Spleen (tissue), 11 donors: ENCODE measurements around the gene EEF1G. TPM values are rescaled to one million over a fixed set of nuclear protein-coding genes. Genes with fewer than 3 reads are reported as not detected.

Source experiments
- DNase-seq: peaks from one replicate; pipeline ENCODE4 v3.0.0-alpha.2; 2020
- H3K27ac ChIP-seq, 8 donors: fragments of 200-600 bp; sonication (generic) in 7 of 8; 1 replicate in 4 of 8; 2 replicates in 4 of 8; pipeline versions ENCODE4 v1.5.0 to v1.8.0; 2016 to 2021; ENCODE audit warnings: inconsistent platforms in 4 of 8, mild to moderate bottlenecking in 4 of 8, moderate library complexity in 1 of 8
- H3K27me3 ChIP-seq, 7 donors: fragments of 200-600 bp; sonication (generic) in 6 of 7; replicated peaks in 1 of 7; 1 replicate in 4 of 7; 2 replicates in 3 of 7; pipeline versions ENCODE4 v1.5.0 to v1.8.0; 2016 to 2021; ENCODE audit warnings: inconsistent platforms in 3 of 7, mild to moderate bottlenecking in 1 of 7
- H3K36me3 ChIP-seq, 6 donors: fragments of 200-600 bp; sonication (generic) in 5 of 6; 1 replicate in 4 of 6; 2 replicates in 2 of 6; pipeline versions ENCODE4 v1.5.0 to v1.8.0; 2016 to 2021; ENCODE audit warnings: inconsistent platforms in 2 of 6
- H3K4me1 ChIP-seq, 6 donors: fragments of 200-600 bp; sonication (generic) in 5 of 6; 1 replicate in 3 of 6; 2 replicates in 3 of 6; pipeline versions ENCODE4 v1.5.0 to v1.8.0; 2016 to 2021; ENCODE audit warnings: inconsistent platforms in 3 of 6
- H3K4me3 ChIP-seq, 8 donors: fragments of 200-600 bp; sonication (generic) in 7 of 8; 1 replicate in 4 of 8; 2 replicates in 4 of 8; pipeline versions ENCODE4 v1.5.0 to v1.8.0; 2016 to 2021; ENCODE audit warnings: inconsistent platforms in 4 of 8, mild to moderate bottlenecking in 4 of 8, moderate library complexity in 2 of 8
- H3K9me3 ChIP-seq, 8 donors: fragments of 200-600 bp; sonication (generic) in 7 of 8; 1 replicate in 4 of 8; 2 replicates in 4 of 8; pipeline versions ENCODE4 v1.5.0 to v1.8.0; 2016 to 2021; ENCODE audit warnings: inconsistent platforms in 4 of 8
- POLR2A ChIP-seq, 3 donors: fragments of 450-650 bp; IDR thresholded peaks; one replicate each; pipeline ENCODE4 v1.5.1; 2017; ENCODE audit warnings: antibody characterized with exemption in 3 of 3, mild to moderate bottlenecking in 1 of 3
- POLR2AphosphoS5 ChIP-seq, 3 donors: sonication (generic); formaldehyde crosslinking; IDR thresholded peaks; one replicate each; pipeline ENCODE4 v1.5.1; 2017; ENCODE audit warnings: antibody characterized with exemption in 3 of 3
- WGBS, 5 donors: extraction: QIAGEN DNeasy Blood & Tissue Kit in 3 of 5; methylation state at CpG; one replicate each; pipeline versions ENCODE4 v1.1.5 to v1.1.7; 2013 to 2018; 5-methylcytosine and 5-hydroxymethylcytosine counted together
- intact Hi-C: fragments of 100-400 bp; cut with DNase I; formaldehyde crosslinking; loops from one replicate; pipeline ENCODE4 v1.15.0; 2023; ENCODE audit warnings: low total_unique reads
- polyA plus RNA-seq, 3 donors: library from polyadenylated mRNA; stranded (reverse); fragments of 200-250 nt; gene quantifications; one replicate each; pipeline ENCODE4 v1.2.1, GENCODE V29; 2013
- total RNA-seq, 7 donors: library from RNA; depleted of rRNA in 3 of 7; stranded (reverse); fragments of >200 nt in 3 of 7; fragmentation: NEBNext Ultra II Directional in 4 of 7; extraction: Animal tissue kit (Norgen Biotek cat#: 25700) in 4 of 7; gene quantifications; one replicate each; pipeline versions ENCODE4 v1.1.0 to v1.2.1, GENCODE V29; 2016 to 2021
- TF ChIP-seq, protein P1 (sequence below), 11 experiments: fragments of 200-600 bp in 7 of 11; fragments of 450-650 bp in 4 of 11; sonication (generic) in 4 of 11; IDR thresholded peaks in 8 of 11; conservative IDR thresholded peaks in 3 of 11; 1 replicate in 7 of 11; 2 replicates in 4 of 11; pipeline versions ENCODE4 v1.4.0 to v1.8.0; 2016 to 2021; ENCODE audit warnings: antibody characterized with exemption in 11 of 11, inconsistent platforms in 4 of 11, mild to moderate bottlenecking in 1 of 11
- donor health status: healthy with polysubstance abuse.
- donor health status: DM: no; HTN: no; CAD: no; lungs with moderate emphysema.
- donor health status: DM: no; HTN: no; CAD: no.
- donor health status: Bipolar disorder and iron deficiency.
- donor health status: healthy.
- donor health status: DM: no; HTN: no; CAD: no.
- donor health status: DM: yes; HTN: yes; CAD: no.

Gene EEF1G
- total and polyA plus RNA-seq, 10 donors: 989 to 2,501 (median 1,368) TPM

DNA sequence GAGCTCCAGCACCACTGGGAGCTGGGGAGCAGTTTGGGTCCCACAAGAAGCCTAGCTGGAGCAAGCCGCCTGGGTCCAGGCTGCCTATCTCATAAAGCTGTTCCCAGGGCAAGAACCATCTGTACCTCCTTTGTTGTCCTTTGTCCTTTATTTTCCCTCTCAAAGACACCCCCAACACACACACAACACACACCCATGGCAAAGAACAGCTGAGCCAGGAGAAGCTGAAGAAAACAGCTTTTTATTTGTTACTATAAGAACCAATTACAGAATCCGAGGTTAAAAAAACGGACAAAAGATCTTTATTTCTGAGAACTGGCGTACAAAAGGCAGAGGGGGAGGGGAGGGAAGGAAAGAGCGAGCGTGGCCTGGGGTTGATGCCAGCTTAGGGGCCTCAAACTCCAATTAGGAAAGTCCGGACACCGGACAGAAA, 19.3 kb upstream of the EEF1G start:
- DNase-seq: no peak
- peaks cover 19 to 76% (median 51%) of the 10 kb centered on the region in 6 donors for H3K4me1 ChIP-seq
- TF ChIP-seq, protein P1, sequence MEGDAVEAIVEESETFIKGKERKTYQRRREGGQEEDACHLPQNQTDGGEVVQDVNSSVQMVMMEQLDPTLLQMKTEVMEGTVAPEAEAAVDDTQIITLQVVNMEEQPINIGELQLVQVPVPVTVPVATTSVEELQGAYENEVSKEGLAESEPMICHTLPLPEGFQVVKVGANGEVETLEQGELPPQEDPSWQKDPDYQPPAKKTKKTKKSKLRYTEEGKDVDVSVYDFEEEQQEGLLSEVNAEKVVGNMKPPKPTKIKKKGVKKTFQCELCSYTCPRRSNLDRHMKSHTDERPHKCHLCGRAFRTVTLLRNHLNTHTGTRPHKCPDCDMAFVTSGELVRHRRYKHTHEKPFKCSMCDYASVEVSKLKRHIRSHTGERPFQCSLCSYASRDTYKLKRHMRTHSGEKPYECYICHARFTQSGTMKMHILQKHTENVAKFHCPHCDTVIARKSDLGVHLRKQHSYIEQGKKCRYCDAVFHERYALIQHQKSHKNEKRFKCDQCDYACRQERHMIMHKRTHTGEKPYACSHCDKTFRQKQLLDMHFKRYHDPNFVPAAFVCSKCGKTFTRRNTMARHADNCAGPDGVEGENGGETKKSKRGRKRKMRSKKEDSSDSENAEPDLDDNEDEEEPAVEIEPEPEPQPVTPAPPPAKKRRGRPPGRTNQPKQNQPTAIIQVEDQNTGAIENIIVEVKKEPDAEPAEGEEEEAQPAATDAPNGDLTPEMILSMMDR (IDR thresholded peaks at IDR 0.05 in 8 of 11, conservative IDR thresholded peaks at IDR 0.05 in 3 of 11): no peak
- TF ChIP-seq POLR2AphosphoS5 (IDR thresholded peaks at IDR 0.05) (no peak), POLR2A (IDR thresholded peaks at IDR 0.05) (no peak)
- H3K27me3 ChIP-seq: no peaks in the 10 kb centered on the region
- WGBS, 5 donors: 70 to 82% (median 76%) methylated on average over 8 of the region's 8 CpGs
- intact Hi-C loops: loop anchor here (10.0 kb wide), 1 partner anchor 82 kb away; the partner anchor contains the start of genes LBHD1, UBXN1 and UQCC3
- peaks cover 0 to 62% (median 56%) of the 10 kb centered on the region in 6 donors for H3K36me3 ChIP-seq
- H3K9me3 ChIP-seq: no peaks in the 10 kb centered on the region
- peak overlapping the region; percentile 87 to 99 (median 98) for H3K27ac ChIP-seq
- peak overlapping the region in 1 of 8 donors; percentile 84 for H3K4me3 ChIP-seq

DNA sequence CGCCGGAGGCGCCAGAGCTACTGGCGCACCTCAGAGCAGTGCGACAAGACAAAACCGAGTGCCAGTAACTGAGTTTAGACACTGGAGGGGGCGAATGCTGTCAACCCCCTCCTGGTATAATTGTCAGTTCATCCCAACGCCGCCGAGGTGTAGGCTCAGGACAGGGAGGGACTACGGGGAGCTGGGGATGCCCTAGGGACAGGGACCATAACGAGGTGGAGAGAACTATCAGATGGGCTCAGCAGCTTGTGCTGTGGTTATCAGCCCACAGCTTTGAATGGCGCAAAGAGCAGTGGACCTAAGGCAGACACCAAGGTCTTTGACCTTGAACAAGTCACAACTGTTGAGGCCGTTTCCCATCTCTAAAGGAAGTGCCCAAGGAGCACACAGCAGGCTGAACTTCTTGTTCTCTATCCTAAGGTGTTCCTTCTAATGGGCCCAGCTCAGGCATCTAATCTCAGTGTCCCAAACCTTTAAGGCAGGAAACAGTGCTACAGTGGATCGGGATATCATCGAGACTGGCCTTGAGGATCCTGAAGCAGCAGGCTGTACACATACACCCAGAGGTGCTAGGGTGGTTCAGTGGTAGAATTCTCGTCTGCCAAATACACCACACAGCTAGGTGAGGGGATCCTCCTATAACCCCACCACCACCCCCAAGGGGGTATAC, 18.6 kb upstream of the EEF1G start:
- peak overlapping the region; percentile 34 to 84 (median 56) for H3K4me3 ChIP-seq
- intact Hi-C loops: loop anchor here (10.0 kb wide), 1 partner anchor 83 kb away; the partner anchor contains the start of genes LBHD1, UBXN1 and UQCC3
- H3K9me3 ChIP-seq: no peaks in the 10 kb centered on the region
- H3K4me1 ChIP-seq: peaks cover 19 to 76% (median 47%) of the 10 kb centered on the region in 6 donors
- H3K27ac ChIP-seq: peak overlapping the region; percentile 87 to 99 (median 98)
- peaks cover 0 to 62% (median 55%) of the 10 kb centered on the region in 6 donors for H3K36me3 ChIP-seq
- no peak for DNase-seq
- TF ChIP-seq, protein P1 (IDR thresholded peaks at IDR 0.05 in 8 of 11, conservative IDR thresholded peaks at IDR 0.05 in 3 of 11): peak in 2 of 11 experiments; percentile 0 to 9
- no peak for TF ChIP-seq POLR2A (IDR thresholded peaks at IDR 0.05)
- H3K27me3 ChIP-seq: no peaks in the 10 kb centered on the region
- 9 to 14% (median 13%) methylated on average over 11 to 17 of the region's 17 CpGs for WGBS, 5 donors

DNA sequence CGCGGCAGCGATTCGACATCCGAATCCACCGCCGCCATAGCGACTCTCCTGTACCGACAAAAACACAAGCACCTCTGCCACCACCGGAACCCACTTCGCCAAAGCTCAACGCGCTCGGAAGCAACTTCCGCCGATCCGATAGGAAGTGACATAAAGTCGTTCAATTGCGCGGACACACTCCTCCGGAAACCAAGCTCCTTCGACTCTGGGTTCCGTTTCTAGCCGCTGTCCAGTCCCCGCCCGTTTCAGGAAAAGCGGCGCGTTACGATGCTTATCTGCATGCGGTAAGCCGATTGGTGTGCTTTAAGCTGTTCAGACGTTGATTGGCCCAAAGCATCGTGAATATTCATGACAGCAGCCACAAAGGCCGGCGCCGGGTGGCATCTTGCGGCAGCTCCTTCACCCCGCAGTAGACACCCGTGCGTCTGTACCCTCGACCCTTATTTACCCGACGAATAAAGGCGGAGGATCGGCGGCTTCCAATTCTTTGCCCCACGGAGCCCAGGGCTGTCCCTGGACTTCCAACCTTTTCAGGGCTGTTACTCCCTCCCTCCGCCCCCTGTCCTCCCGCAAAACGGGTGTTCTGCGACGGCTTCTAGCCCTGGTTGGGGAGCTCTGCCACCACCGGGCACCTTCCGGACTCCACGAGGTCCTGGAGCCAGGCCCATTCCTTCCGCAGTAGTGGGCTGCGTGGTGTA, 17.9 kb upstream of the EEF1G start, which contains the start of gene TUT1:
TUT1 (minus strand) TSS at position 76 of the 698 bp plus-strand sequence; CDS start at position 38, 38 bp downstream.
- Histone ChIP-seq H3K4me3 (peak within 1 kb of the TSS; percentile 43 to 84 (median 56)), H3K27ac (peak within 1 kb of the TSS; percentile 87 to 99 (median 98)), H3K4me1 (peaks cover 19 to 69% (median 46%) of the 10 kb centered on the region in 6 donors), H3K36me3 (peaks cover 0 to 62% (median 55%) of the 10 kb centered on the region in 6 donors), H3K9me3 (no peaks in the 10 kb centered on the region), H3K27me3 (no peaks in the 10 kb centered on the region)
- 0% methylated on average over 33 to 58 of the region's 58 CpGs for WGBS, 5 donors
- peak; percentile 97 for DNase-seq
- TF ChIP-seq POLR2A (IDR thresholded peaks at IDR 0.05): peak; percentile 62 to 87 (median 62)
- TF ChIP-seq POLR2AphosphoS5 (IDR thresholded peaks at IDR 0.05): peak; percentile 90 to 98 (median 98)
- TF ChIP-seq, protein P1 (IDR thresholded peaks at IDR 0.05 in 8 of 11, conservative IDR thresholded peaks at IDR 0.05 in 3 of 11): peak in 5 of 11 experiments; percentile 19 to 48 (median 30)
- intact Hi-C loops: loop anchor here (10.0 kb wide), 1 partner anchor 83 kb away; the partner anchor contains the start of genes LBHD1, UBXN1 and UQCC3
